B cell (primary cell): ENCODE results near the gene ZNF22.

Source experiments
- EZH2 ChIP-seq: IDR thresholded peaks from 2 replicates; pipeline ENCODE4 v1.6.1; 2012; ENCODE audit warnings: borderline replicate concordance, low read depth, mild to moderate bottlenecking, moderate library complexity, low read length; ENCODE audit not compliant: insufficient read depth, poor library complexity, severe bottlenecking
- TF ChIP-seq, protein P1 (sequence below): fragments of 200-600 bp; IDR thresholded peaks from one replicate; pipeline ENCODE4 v1.8.0; 2022; ENCODE audit warnings: antibody characterized with exemption, mild to moderate bottlenecking

DNA sequence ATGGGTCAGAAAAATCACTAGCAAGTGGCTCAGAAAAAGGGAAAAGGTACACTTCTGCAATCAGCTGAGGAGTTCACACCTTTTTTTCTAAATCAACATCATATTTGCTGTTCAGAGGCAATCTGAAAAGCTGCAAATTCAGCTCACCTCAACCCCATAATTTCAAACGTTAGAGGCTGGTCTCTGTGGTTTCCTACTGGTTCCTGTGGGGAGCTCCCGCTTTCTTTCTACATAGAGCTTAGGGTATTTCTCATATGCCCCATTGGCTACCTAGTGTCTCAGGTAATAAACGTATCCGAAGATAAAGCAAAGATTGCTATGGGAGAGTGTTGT is 5.2 kb upstream of the ZNF22 start:
- TF ChIP-seq, protein P1, sequence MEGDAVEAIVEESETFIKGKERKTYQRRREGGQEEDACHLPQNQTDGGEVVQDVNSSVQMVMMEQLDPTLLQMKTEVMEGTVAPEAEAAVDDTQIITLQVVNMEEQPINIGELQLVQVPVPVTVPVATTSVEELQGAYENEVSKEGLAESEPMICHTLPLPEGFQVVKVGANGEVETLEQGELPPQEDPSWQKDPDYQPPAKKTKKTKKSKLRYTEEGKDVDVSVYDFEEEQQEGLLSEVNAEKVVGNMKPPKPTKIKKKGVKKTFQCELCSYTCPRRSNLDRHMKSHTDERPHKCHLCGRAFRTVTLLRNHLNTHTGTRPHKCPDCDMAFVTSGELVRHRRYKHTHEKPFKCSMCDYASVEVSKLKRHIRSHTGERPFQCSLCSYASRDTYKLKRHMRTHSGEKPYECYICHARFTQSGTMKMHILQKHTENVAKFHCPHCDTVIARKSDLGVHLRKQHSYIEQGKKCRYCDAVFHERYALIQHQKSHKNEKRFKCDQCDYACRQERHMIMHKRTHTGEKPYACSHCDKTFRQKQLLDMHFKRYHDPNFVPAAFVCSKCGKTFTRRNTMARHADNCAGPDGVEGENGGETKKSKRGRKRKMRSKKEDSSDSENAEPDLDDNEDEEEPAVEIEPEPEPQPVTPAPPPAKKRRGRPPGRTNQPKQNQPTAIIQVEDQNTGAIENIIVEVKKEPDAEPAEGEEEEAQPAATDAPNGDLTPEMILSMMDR = no peak
- no peak for TF ChIP-seq EZH2
